Smooth muscle cell (in vitro differentiated cells): ENCODE measurements around the gene ISG15. TPM values are rescaled to one million over a fixed set of nuclear protein-coding genes. Genes with fewer than 3 reads are reported as not detected.
A peak's percentile ranks its signal among the peaks of the same experiment; 100 is the strongest.
"Not testable (repeated sequence)": the region's sequence is repeated elsewhere in the genome, so short reads cannot be mapped to it uniquely, and the experiment has no call there.

Source experiments
- DNase-seq: peaks from one replicate; lab custom pipeline; 2025; ENCODE audit not compliant: unreplicated experiment; lab: John Stamatoyannopoulos, UW
- H2AFZ ChIP-seq: fragments of 200-600 bp; sonication (generic); 2 replicates; pipeline ENCODE4 v1.6.0; 2016; ENCODE audit warnings: antibody characterized with exemption, low read depth, mild to moderate bottlenecking
- H3F3A ChIP-seq: fragments of 200-600 bp; sonication (generic); 2 replicates; pipeline ENCODE4 v1.6.0; 2017; ENCODE audit warnings: antibody characterized with exemption, low read depth
- H3K27ac ChIP-seq: fragments of 200-600 bp; sonication (generic); 2 replicates; pipeline ENCODE4 v1.5.1; 2016; ENCODE audit warnings: low read depth, mild to moderate bottlenecking
- H3K27me3 ChIP-seq: fragments of 200-600 bp; sonication (generic); 2 replicates; pipeline ENCODE4 v1.6.1; 2016; ENCODE audit warnings: low read depth, mild to moderate bottlenecking
- H3K36me3 ChIP-seq: fragments of 200-600 bp; sonication (generic); 2 replicates; pipeline ENCODE4 v1.5.1; 2016; ENCODE audit warnings: low read depth
- H3K4me1 ChIP-seq: fragments of 200-600 bp; sonication (generic); 2 replicates; pipeline ENCODE4 v1.5.1; 2016; ENCODE audit warnings: low read depth
- H3K4me2 ChIP-seq: fragments of 200-600 bp; sonication (generic); 2 replicates; pipeline ENCODE4 v1.6.0; 2016; ENCODE audit warnings: mild to moderate bottlenecking
- H3K4me3 ChIP-seq: fragments of 200-600 bp; sonication (generic); 2 replicates; pipeline ENCODE4 v1.5.1; 2016; ENCODE audit warnings: mild to moderate bottlenecking
- H3K79me2 ChIP-seq: fragments of 200-600 bp; sonication (generic); 2 replicates; pipeline ENCODE4 v1.6.0; 2016; ENCODE audit warnings: low read depth, mild to moderate bottlenecking
- H3K9ac ChIP-seq: fragments of 200-600 bp; sonication (generic); 2 replicates; pipeline ENCODE4 v1.6.0; 2016; ENCODE audit warnings: low read depth
- H3K9me3 ChIP-seq: fragments of 200-600 bp; sonication (generic); replicated peaks from 2 replicates; pipeline ENCODE4 v1.5.1; 2016; ENCODE audit warnings: low read depth
- H4K20me1 ChIP-seq: fragments of 200-600 bp; sonication (generic); 2 replicates; pipeline ENCODE4 v1.6.0; 2016; ENCODE audit warnings: low read depth
- CTCF ChIP-seq: fragments of 200-600 bp; sonication (generic); IDR thresholded peaks from 2 replicates; pipeline ENCODE4 v1.5.1; 2017; ENCODE audit warnings: borderline replicate concordance, mild to moderate bottlenecking, antibody characterized with exemption; ENCODE audit not compliant: insufficient read depth, poor library complexity, severe bottlenecking
- WGBS: methylation state at CpG from one replicate; pipeline ENCODE4 v1.1.7; 2016; ENCODE audit warnings: low lambda C conversion rate; 5-methylcytosine and 5-hydroxymethylcytosine counted together
- polyA plus RNA-seq: library from polyadenylated mRNA; unstranded; fragments of >200 nt; fragmentation: Nextera tagmentation; extraction: Ambion mirVana; gene quantifications from 2 replicates; pipeline ENCODE4 v1.2.1, GENCODE V29; 2016
- total RNA-seq: library from RNA; depleted of rRNA; stranded (reverse); fragments of >200 nt; gene quantifications from 2 replicates; pipeline ENCODE4 v1.2.3, GENCODE V29; 2014

Gene ISG15
- total and polyA plus RNA-seq, 2 experiments from 2014 or later: 109 to 147 TPM

GRCh38 chr1:1006305-1007159 lies 6.8 kb upstream of the ISG15 start:
- Histone ChIP-seq H3K4me3 (no peak overlapping the region), H3K79me2 (no peaks in the 10 kb centered on the region), H3F3A (no peaks in the 10 kb centered on the region), H3K36me3 (no peaks in the 10 kb centered on the region), H3K9ac (no peak overlapping the region), H3K27ac (no peak overlapping the region), H3K4me2 (no peak overlapping the region), H3K27me3 (no peaks in the 10 kb centered on the region), H4K20me1 (peaks cover 15% of the 10 kb centered on the region), H3K4me1 (peaks cover 9% of the 10 kb centered on the region), H3K9me3 (no peaks in the 10 kb centered on the region), H2AFZ (no peak overlapping the region)
- no peak for DNase-seq
- WGBS: 88% methylated on average over 37 of the region's 37 CpGs
- TF ChIP-seq CTCF: no peak

- not testable (repeated sequence) for H2AFZ ChIP-seq, H3K9me3 ChIP-seq, H4K20me1 ChIP-seq, DNase-seq, H3K36me3 ChIP-seq, H3F3A ChIP-seq, H3K27me3 ChIP-seq, H3K4me3 ChIP-seq, H3K27ac ChIP-seq, H3K4me2 ChIP-seq, H3K79me2 ChIP-seq, H3K9ac ChIP-seq
- peaks cover 19% of the 10 kb centered on the region for H3K4me1 ChIP-seq
- WGBS: 92% methylated on average over 8 of the region's 8 CpGs
Observed at GRCh38 chr1:1010131-1010530, 3.2 kb upstream of the ISG15 start.

- no peak overlapping the region for H3K4me2 ChIP-seq
- peaks cover 4% of the 10 kb centered on the region for H3F3A ChIP-seq
- no peak for DNase-seq
- no peaks in the 10 kb centered on the region for H4K20me1 ChIP-seq
- no peak overlapping the region for H2AFZ ChIP-seq
- H3K27me3 ChIP-seq: no peaks in the 10 kb centered on the region
- H3K9ac ChIP-seq: no peak overlapping the region
- no peaks in the 10 kb centered on the region for H3K9me3 ChIP-seq
- peaks cover 14% of the 10 kb centered on the region for H3K4me1 ChIP-seq
- H3K79me2 ChIP-seq: no peaks in the 10 kb centered on the region
- H3K27ac ChIP-seq: no peak overlapping the region
- H3K36me3 ChIP-seq: no peaks in the 10 kb centered on the region
- WGBS: 89% methylated on average over 14 of the region's 14 CpGs
- no peak overlapping the region for H3K4me3 ChIP-seq
- no peak for TF ChIP-seq CTCF
Observed at GRCh38 chr1:1011396-1011949, 1.8 kb upstream of the ISG15 start.

- not testable (repeated sequence) for H3K27me3 ChIP-seq, H4K20me1 ChIP-seq, H3K9me3 ChIP-seq, DNase-seq, H3F3A ChIP-seq, H3K79me2 ChIP-seq, H3K36me3 ChIP-seq
- Histone ChIP-seq H3K4me2 (peak overlapping the region; percentile 83), H3K4me1 (peaks cover 14% of the 10 kb centered on the region), H3K4me3 (peak overlapping the region; percentile 60), H2AFZ (peak overlapping the region; percentile 29), H3K27ac (peak overlapping the region; percentile 42), H3K9ac (peak overlapping the region; percentile 40)
- WGBS: 74% methylated on average over 13 of the region's 13 CpGs
Observed at GRCh38 chr1:1012736-1013104, 577 bp upstream of the ISG15 start.
